ENCODE results near the gene IGSF21. TPM values are rescaled to one million over a fixed set of nuclear protein-coding genes. Genes with fewer than 3 reads are reported as not detected.

The IGSF21 gene
- total RNA-seq, 2 donors from 2014 or later: not detected

DNA sequence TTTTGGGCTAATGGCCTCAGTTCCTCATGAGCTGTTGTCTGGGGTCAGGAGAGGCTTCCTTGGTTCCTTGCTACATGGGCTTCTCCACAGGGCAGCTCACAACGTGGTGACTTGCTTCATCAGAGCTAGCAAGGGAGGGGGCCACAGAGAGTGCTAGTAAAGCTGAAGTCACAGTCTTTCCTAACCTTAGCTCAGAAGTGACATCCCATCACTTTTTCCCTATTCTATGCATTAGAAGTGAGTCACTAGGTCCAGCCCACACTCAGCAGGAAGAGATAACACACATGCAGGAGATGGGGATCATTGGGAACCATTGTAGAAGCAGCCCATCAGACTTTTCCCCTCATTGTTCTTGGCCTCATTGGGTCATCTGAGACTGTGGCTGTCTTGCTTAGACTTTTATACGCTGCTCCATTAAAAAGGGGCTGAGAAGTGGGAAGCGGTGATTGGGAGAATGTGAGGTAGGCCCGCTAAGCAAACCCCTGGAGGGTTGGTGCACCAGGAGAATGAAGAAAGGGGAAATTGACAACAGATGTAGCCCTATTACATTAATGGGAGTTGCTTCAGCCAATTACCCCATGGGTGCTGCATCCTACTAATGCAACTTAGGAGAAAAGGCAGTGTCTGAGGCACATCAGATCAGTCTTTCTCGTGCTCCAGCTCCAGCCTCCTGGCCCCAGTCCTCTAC is 22.1 kb upstream of the IGSF21 start:
- no peaks in the 10 kb centered on the region for H3K9me3 Mint-ChIP-seq
- peaks cover 23 to 27% of the 10 kb centered on the region in 2 donors for H3K27me3 Mint-ChIP-seq
- no peaks in the 10 kb centered on the region for H3K4me1 Mint-ChIP-seq (ENCODE audit: low read depth in 2 of 2)
- DNase-seq (ENCODE audit: low spot score) (no peak), ATAC-seq (no peak)
- H3K36me3 Mint-ChIP-seq: no peaks in the 10 kb centered on the region
- H3K4me3 Mint-ChIP-seq: no peak overlapping the region
- no peak overlapping the region for H3K27ac Mint-ChIP-seq

DNA sequence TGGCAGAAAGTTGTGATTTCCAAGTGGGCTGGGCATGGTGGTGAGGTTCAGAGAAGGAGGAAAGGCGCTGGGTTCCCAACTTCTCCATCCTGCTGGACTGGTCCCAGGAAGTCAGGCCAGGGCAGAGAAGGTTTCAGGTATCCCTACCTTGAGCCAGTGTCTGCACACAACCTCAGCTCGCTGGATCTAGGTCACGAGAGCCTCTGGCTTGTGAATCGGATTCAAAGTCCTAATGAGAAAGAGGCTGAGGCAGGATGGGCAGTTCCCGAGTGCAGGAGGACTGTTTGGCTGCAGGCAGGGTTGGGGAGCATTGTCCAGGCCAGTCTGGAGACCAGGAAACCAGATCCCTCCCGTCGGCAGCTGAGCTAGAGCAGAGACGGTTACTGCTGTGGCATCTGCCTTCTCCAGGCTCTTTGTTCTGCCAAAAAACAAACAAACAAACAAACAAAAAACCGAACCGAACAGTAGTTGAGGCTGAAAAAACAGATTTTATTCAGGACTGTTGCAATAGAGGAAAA is 19.5 kb upstream of the IGSF21 start:
- Mint-ChIP-seq H3K4me1 (ENCODE audit: low read depth in 2 of 2) (no peaks in the 10 kb centered on the region), H3K27me3 (peaks cover 34 to 43% of the 10 kb centered on the region in 2 donors), H3K9me3 (no peaks in the 10 kb centered on the region), H3K36me3 (no peaks in the 10 kb centered on the region), H3K27ac (no peak overlapping the region), H3K4me3 (no peak overlapping the region)
- DNase-seq (ENCODE audit: low spot score) (no peak), ATAC-seq (no peak)

DNA sequence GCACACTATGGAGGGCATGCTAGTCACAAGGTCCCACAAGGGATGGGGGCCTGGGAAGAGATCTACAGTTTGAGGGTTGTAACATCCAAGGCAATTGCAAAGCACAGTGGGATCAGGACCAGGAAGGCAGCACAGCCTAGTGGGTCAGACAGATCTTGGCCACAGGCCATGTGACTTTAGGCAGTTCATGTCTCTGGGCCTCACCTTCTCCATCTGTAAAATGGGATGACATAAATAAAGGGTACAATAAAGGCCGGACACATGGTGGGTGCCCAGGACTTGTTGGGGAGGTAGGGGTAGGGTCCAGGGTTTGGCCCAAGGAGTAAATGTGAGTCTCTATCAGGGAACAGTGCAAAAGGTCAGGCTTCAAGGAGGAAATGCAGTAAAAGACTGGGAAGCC is 18.1 kb upstream of the IGSF21 start:
- ATAC-seq (no peak), DNase-seq (ENCODE audit: low spot score) (no peak)
- H3K4me1 Mint-ChIP-seq (ENCODE audit: low read depth in 2 of 2): no peaks in the 10 kb centered on the region
- no peak overlapping the region for H3K27ac Mint-ChIP-seq
- no peaks in the 10 kb centered on the region for H3K9me3 Mint-ChIP-seq
- H3K36me3 Mint-ChIP-seq: no peaks in the 10 kb centered on the region
- no peak overlapping the region for H3K4me3 Mint-ChIP-seq
- H3K27me3 Mint-ChIP-seq: peaks cover 34 to 46% of the 10 kb centered on the region in 2 donors

DNA sequence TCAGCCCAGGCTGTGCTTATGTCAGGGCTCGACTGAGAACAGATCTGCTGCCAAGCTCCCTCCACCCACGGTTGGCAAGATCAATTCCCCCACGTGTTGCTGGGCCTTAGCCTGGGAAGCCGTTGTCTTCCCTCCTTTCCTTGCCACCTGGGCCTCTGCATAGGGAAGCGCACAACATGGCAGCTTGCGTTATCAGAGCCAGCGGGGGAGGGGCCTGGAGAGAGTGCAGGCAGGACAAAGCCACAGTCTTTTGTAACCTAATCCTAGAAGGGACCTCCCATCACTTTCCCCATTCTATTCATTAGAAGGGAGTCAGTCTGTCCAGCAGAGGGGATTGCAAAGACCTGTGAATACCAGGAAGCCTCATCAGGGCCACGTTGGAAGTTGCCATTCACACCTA is 17.0 kb upstream of the IGSF21 start:
- Mint-ChIP-seq H3K27me3 (peaks cover 36 to 49% of the 10 kb centered on the region in 2 donors), H3K27ac (no peak overlapping the region), H3K4me3 (no peak overlapping the region), H3K9me3 (no peaks in the 10 kb centered on the region), H3K4me1 (ENCODE audit: low read depth in 2 of 2) (no peaks in the 10 kb centered on the region), H3K36me3 (no peaks in the 10 kb centered on the region)
- DNase-seq (ENCODE audit: low spot score) (no peak), ATAC-seq (no peak)

DNA sequence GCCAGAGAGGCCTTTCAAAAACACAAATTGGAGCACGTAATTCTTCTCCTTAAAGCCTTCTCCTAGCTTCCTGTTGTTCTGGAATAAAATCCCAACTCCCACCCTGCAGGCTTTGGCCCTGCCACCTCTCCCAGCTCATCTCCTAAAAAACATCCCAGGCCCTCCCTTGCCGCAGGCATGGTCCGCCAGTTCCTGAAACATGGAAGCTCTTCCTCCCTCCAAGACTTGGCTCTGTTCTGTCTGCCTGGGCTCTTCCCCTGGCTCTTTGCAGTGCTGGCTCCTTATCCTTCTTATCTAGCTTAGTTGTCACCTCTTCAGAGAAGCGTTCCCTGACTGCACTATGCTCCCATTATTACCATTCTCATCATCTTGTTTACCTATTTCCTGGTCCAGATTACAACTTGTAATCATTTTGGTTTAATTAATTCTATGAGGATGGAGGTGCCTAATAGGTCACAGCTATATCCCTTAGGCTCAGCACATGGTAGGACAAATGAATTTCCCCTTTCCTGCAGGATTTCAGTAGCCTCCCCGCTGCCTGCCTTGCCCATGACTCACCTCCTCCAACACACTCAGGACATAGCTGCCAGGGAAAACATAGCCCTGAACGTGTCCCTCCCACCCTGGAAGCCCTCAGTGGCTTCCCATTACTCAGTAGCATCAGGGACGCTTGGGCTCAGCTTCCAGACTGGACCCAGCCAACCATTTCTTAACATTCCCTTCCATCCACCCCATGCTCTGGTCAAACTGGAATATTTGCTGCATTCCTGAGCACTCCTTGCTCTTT is 15.7 kb upstream of the IGSF21 start:
- Mint-ChIP-seq H3K27ac (no peak overlapping the region), H3K36me3 (no peaks in the 10 kb centered on the region), H3K4me3 (no peak overlapping the region), H3K9me3 (no peaks in the 10 kb centered on the region), H3K4me1 (ENCODE audit: low read depth in 2 of 2) (no peaks in the 10 kb centered on the region), H3K27me3 (peaks cover 32 to 51% of the 10 kb centered on the region in 2 donors)
- no peak for DNase-seq (ENCODE audit: low spot score)
- no peak for ATAC-seq

DNA sequence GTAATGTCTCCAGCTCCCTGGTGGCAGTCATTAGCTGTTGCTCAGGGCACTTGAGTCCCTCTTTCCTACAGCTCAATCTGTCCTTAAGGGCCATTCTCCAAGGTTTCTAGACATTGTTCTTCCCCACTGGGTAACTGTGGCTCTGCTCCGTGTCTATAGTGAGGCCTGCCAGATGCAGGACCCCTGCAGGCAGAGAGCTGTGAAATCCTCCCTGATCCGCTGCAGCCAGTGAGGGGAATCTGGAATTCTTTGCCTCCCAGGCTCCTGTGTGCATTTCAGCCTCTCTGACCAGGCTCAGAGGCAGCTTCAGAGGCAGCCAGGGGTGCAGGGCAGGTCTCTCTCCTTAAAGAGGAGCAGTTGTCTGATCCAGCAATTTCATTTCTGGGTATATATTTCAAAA is 14.4 kb upstream of the IGSF21 start:
- Mint-ChIP-seq H3K9me3 (no peaks in the 10 kb centered on the region), H3K27ac (no peak overlapping the region), H3K36me3 (no peaks in the 10 kb centered on the region), H3K4me3 (no peak overlapping the region), H3K4me1 (ENCODE audit: low read depth in 2 of 2) (no peaks in the 10 kb centered on the region), H3K27me3 (peaks cover 27 to 38% of the 10 kb centered on the region in 2 donors)
- DNase-seq (ENCODE audit: low spot score) (no peak), ATAC-seq (no peak)

DNA sequence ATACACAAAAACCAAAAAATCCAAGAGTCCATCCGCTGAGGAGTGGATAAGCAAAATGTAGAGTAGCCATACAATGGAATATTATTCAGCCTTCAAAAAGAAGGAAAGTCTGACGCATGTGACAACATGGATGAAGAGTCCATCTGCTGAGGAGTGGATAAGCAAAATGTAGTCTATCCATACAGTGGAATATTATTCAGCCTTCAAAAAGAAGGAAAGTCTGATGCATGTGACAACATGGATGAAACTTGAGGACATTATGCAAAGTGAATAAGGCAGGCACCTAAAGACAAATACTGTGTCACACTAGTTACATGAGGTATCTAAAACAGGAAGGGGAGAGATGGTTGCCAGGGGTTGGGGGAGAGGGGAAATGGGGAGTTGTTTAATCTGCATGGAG is 14.0 kb upstream of the IGSF21 start:
- Mint-ChIP-seq H3K4me1 (ENCODE audit: low read depth in 2 of 2) (no peaks in the 10 kb centered on the region), H3K27me3 (peaks cover 27 to 34% of the 10 kb centered on the region in 2 donors), H3K4me3 (no peak overlapping the region), H3K27ac (no peak overlapping the region), H3K9me3 (no peaks in the 10 kb centered on the region), H3K36me3 (no peaks in the 10 kb centered on the region)
- DNase-seq (ENCODE audit: low spot score) (no peak), ATAC-seq (no peak)

DNA sequence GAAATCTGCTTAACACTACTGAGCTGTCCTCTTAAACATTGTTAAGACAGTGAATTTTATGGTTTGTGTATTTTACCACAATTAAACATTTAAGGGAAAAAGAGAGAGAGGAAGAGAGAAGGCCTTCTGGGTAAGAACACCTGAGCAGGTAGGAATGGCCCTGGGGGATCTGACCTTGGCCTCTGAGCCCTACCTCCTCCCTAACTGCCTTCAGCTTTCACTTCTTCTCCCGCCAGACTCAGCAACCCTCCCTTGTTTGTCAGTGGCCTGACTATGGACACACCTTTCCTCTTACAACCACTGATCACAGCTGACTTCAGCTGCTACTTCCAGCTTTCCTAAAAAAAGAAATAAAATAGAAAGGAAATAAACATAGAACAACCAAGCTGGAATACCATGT is 13.5 kb upstream of the IGSF21 start:
- Mint-ChIP-seq H3K9me3 (no peaks in the 10 kb centered on the region), H3K27ac (no peak overlapping the region), H3K4me1 (ENCODE audit: low read depth in 2 of 2) (no peaks in the 10 kb centered on the region), H3K36me3 (no peaks in the 10 kb centered on the region), H3K27me3 (peaks cover 28 to 32% of the 10 kb centered on the region in 2 donors), H3K4me3 (no peak overlapping the region)
- no peak for ATAC-seq
- no peak for DNase-seq (ENCODE audit: low spot score)

DNA sequence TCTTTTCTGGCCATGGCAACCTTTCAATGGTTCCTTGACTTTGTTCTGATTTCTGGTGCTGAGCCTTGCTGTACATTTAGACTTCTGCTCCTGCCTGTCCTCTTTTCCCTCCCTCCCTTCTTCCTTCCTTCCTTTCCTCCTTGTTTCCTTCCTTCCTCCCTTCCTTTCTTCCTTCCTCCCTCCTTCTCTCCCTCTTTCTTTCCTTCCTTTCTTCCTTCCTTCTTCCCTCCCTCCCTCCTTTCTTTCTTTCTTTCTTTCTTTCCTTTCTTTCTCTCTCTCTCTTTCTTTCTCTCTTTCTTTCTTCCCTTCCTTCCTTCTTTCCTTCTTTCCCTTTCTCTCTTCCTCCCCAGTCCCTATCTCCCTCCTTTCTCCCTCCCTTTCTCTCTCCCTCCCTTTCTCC is 10.4 kb upstream of the IGSF21 start:
- H3K36me3 Mint-ChIP-seq: no peaks in the 10 kb centered on the region

DNA sequence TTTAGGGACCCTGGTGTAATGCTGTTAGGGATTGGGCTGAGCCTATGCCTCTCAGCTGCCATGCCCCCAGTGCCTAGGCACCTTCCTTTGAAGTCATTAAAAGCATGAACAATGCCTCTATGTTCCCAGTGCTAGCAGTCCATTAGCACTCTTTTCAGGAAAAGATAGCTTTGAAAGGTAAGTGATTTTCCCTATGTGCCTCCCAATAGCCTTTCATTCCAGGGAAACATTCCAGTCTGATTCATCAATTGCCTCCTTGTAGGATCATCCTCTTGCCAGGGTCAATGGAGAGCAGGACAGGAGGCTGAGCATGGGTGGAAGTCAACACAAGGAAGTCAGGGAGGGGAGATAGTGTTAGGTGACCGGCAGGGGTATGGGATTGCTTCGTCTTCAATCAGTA is 8.6 kb upstream of the IGSF21 start:
- no peaks in the 10 kb centered on the region for H3K4me1 Mint-ChIP-seq (ENCODE audit: low read depth in 2 of 2)
- no peaks in the 10 kb centered on the region for H3K9me3 Mint-ChIP-seq
- no peak overlapping the region for H3K4me3 Mint-ChIP-seq
- H3K27me3 Mint-ChIP-seq: peaks cover 26 to 36% of the 10 kb centered on the region in 2 donors
- ATAC-seq: no peak
- no peaks in the 10 kb centered on the region for H3K36me3 Mint-ChIP-seq
- no peak for DNase-seq (ENCODE audit: low spot score)
- H3K27ac Mint-ChIP-seq: no peak overlapping the region

More for the DNA sequence above, 10.4 kb upstream of the IGSF21 start:
- peaks cover 30 to 38% of the 10 kb centered on the region in 2 donors for H3K27me3 Mint-ChIP-seq
- H3K27ac Mint-ChIP-seq: no peak overlapping the region
- ATAC-seq: no peak
- H3K4me1 Mint-ChIP-seq (ENCODE audit: low read depth in 2 of 2): no peaks in the 10 kb centered on the region
- no peak overlapping the region for H3K4me3 Mint-ChIP-seq
- no peak for DNase-seq (ENCODE audit: low spot score)
- H3K9me3 Mint-ChIP-seq: no peaks in the 10 kb centered on the region

DNA sequence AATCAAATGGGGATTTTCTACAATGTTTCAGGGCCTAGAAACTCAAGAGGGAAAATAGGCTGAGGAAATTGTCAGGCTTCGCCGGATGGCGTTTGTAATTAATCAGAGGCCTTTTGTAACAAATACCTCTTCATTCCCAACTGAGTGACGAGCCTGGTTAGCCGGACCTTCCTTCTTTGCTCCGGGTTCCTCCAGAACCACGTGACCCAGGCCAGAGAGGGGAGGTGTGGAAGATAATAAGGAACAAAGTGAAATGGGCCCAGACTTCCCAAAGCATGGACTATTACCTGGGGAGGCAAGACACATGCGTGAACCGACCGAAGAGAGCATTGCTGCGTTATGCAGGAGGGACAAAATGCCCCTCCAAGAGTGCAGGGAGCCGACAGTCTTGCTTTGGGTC is 7.5 kb upstream of the IGSF21 start:
- Mint-ChIP-seq H3K36me3 (no peaks in the 10 kb centered on the region), H3K9me3 (no peaks in the 10 kb centered on the region), H3K27ac (no peak overlapping the region), H3K4me1 (ENCODE audit: low read depth in 2 of 2) (no peaks in the 10 kb centered on the region), H3K27me3 (peaks cover 27 to 39% of the 10 kb centered on the region in 2 donors), H3K4me3 (no peak overlapping the region)
- peak; percentile 12 for DNase-seq (ENCODE audit: low spot score)
- no peak for ATAC-seq

DNA sequence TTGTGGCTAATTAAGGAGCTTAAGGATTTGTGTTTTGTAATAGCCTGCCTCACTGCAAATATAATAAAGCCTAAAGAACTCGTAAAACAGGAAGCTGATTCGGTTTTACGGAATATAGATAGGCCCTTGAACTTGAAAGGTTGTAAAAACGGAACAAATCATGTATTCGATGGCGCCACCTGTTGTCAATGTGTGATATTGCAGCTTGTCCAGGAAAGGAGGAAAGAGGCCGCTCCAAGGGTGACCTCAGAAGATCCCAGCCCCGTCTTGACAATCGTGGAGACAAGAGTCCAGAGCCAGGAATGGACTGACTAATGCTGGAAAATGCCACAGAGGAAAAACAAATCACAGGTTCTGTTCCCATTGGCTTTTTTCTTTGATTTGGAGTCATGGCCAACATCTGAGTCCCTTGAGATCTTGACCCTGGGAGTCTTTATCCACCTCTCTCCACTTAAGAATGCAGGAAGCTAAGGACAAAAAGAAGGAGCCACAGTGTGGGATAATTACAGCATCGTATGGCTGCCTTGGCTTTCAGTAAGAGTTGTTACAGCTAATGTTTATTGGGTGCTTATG is 7.0 kb upstream of the IGSF21 start:
- DNase-seq (ENCODE audit: low spot score) (peak; percentile 60), ATAC-seq (no peak)
- Mint-ChIP-seq H3K27me3 (peaks cover 25 to 36% of the 10 kb centered on the region in 2 donors), H3K27ac (no peak overlapping the region), H3K4me1 (ENCODE audit: low read depth in 2 of 2) (no peaks in the 10 kb centered on the region), H3K36me3 (no peaks in the 10 kb centered on the region), H3K4me3 (no peak overlapping the region), H3K9me3 (no peaks in the 10 kb centered on the region)

DNA sequence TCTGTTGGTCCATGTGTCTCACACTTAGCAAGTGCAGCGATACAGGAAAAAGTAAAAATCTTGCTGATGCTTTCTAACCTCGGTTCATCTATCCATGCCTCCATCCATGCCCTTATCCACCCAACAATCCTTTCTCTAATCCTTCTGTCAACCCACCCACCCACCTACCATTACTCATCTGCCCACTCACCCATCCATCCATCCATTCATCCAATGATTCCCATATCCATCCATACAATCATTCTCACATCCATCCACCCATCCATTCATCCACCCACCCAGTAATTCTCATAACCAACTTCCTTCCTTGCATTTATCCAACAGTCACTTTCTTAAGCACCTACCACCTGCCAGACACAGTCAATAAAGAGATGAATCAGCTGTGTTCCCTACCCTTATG is 6.1 kb upstream of the IGSF21 start:
- Mint-ChIP-seq H3K4me3 (no peak overlapping the region), H3K4me1 (ENCODE audit: low read depth in 2 of 2) (no peaks in the 10 kb centered on the region), H3K36me3 (no peaks in the 10 kb centered on the region), H3K27me3 (peaks cover 25 to 40% of the 10 kb centered on the region in 2 donors), H3K9me3 (no peaks in the 10 kb centered on the region), H3K27ac (no peak overlapping the region)
- no peak for ATAC-seq
- no peak for DNase-seq (ENCODE audit: low spot score)

DNA sequence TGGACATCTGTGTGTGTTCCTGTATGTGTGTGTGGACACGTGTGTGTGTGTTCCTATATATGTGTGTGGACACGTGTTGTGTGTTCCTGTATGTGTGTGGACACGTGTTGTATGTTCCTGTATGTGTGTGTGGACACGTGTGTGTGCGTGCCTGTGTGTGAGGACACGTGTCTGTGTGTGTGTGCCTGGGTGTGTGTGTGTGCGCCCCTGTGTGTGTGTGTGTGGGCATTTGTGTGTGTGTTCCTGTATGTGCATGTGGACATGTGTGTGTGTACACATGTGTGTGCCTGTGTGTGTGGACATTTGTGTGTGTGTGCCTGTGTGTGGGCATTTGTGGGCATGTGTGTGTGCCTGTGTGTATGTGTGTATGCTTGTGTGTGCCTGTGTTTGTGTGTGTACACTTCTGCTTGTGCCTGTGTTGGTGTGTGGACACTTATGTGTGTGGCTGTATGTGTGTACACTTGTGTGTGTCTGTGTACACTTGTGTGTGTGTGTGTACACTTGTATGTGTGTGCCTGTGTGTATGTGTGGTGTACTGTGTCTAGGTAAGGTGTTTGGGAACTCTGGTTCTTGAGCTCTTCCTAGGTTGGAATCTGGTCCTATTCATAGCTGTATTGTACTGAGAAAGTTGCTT is 3.7 kb upstream of the IGSF21 start:
- DNase-seq (ENCODE audit: low spot score) (no peak), ATAC-seq (no peak)
- Mint-ChIP-seq H3K36me3 (peaks cover 6% of the 10 kb centered on the region), H3K27me3 (peaks cover 37 to 50% of the 10 kb centered on the region in 2 donors), H3K4me1 (ENCODE audit: low read depth in 2 of 2) (peaks cover 5 to 8% of the 10 kb centered on the region in 2 donors), H3K9me3 (no peaks in the 10 kb centered on the region), H3K27ac (no peak overlapping the region), H3K4me3 (no peak overlapping the region)
